ENCODE results near the gene DBT. TPM values are rescaled to one million over a fixed set of nuclear protein-coding genes. Genes with fewer than 3 reads are reported as not detected.
"Not testable (repeated sequence)": the region's sequence is repeated elsewhere in the genome, so short reads cannot be mapped to it uniquely, and the experiment has no call there.

Gene DBT
- 10 to 100 TPM; 17.0 to 28.4 (median 21.6) TPM for total RNA-seq
- 6.3 TPM for polyA plus RNA-seq
- long read RNA-seq, donor 1, full-length matches to known transcripts, result 10 of 25 reads
- long read RNA-seq, donor 1, partial matches to known transcripts, result 6 of 25 reads
- long read RNA-seq, donor 1, other reads (novel, unspliced or antisense), result 9 of 25 reads
- long read RNA-seq, donor 2, full-length matches to known transcripts, result 4 of 8 reads
- long read RNA-seq, donor 2, partial matches to known transcripts, result 1 of 8 reads
- long read RNA-seq, donor 2, other reads (novel, unspliced or antisense), result 3 of 8 reads
- long read RNA-seq, donor 3, full-length matches to known transcripts, result 20 of 34 reads
- long read RNA-seq, donor 3, partial matches to known transcripts, result 6 of 34 reads
- long read RNA-seq, donor 3, other reads (novel, unspliced or antisense), result 8 of 34 reads
- long read RNA-seq, donor 4, full-length matches to known transcripts, result 5 of 9 reads
- long read RNA-seq, donor 4, partial matches to known transcripts, result 1 of 9 reads
- long read RNA-seq, donor 4, other reads (novel, unspliced or antisense), result 3 of 9 reads

- H3K4me1 ChIP-seq (ENCODE audit: control insufficient read depth, insufficient read depth, low read length), result peaks cover 5% of the 10 kb centered on the region
- peak within 1 kb of the TSS; percentile 91 for H3K4me3 ChIP-seq (ENCODE audit: low read length)
- H3K9me3 ChIP-seq (ENCODE audit: control insufficient read depth, low read length), result no peaks in the 10 kb centered on the region
- 1% methylated on average over 31 of the region's 31 CpGs for WGBS
- DNase-seq (peak; percentile 95 to 97 (median 97)), ATAC-seq (peak; percentile 100)
- intact Hi-C loops (cut with DNase I), result no loop called here
- no peaks in the 10 kb centered on the region for H3K27me3 ChIP-seq (ENCODE audit: control insufficient read depth, insufficient read depth)
- peak within 1 kb of the TSS; percentile 97 for H3K27ac ChIP-seq (ENCODE audit: low read length)
These were observed at the start of gene DBT for GRCh38 chr1:100249537-100250257. DBT (minus strand) TSS chr1:100249834; CDS start chr1:100249820, 14 bp downstream.

GRCh38 chr1:100298512-100298911, 48.9 kb upstream of the DBT start:
- intact Hi-C loops (cut with DNase I), result no loop called here
- Histone ChIP-seq H3K4me1 (ENCODE audit: control insufficient read depth, insufficient read depth, low read length) (peaks cover 1% of the 10 kb centered on the region), H3K9me3 (ENCODE audit: control insufficient read depth, low read length) (no peaks in the 10 kb centered on the region), H3K4me3 (ENCODE audit: low read length) (no peak overlapping the region), H3K27ac (ENCODE audit: low read length) (no peak overlapping the region), H3K27me3 (ENCODE audit: control insufficient read depth, insufficient read depth) (no peaks in the 10 kb centered on the region)
- ATAC-seq (no peak), DNase-seq (no peak)
- WGBS, result 90% methylated on average over 4 of the region's 4 CpGs

GRCh38 chr1:100296997-100297396, 47.4 kb upstream of the DBT start:
- H3K27me3 ChIP-seq (ENCODE audit: control insufficient read depth, insufficient read depth); H3K4me1 ChIP-seq (ENCODE audit: control insufficient read depth, insufficient read depth, low read length); H3K9me3 ChIP-seq (ENCODE audit: control insufficient read depth, low read length); H3K27ac ChIP-seq (ENCODE audit: low read length); ATAC-seq; intact Hi-C loops (cut with DNase I); H3K4me3 ChIP-seq (ENCODE audit: low read length); DNase-seq: not testable (repeated sequence)

GRCh38 chr1:100296140-100296539, 46.5 kb upstream of the DBT start:
- WGBS, result 95% methylated on average over 8 of the region's 8 CpGs
- DNase-seq (no peak), ATAC-seq (no peak)
- Histone ChIP-seq H3K27me3 (ENCODE audit: control insufficient read depth, insufficient read depth) (no peaks in the 10 kb centered on the region), H3K4me1 (ENCODE audit: control insufficient read depth, insufficient read depth, low read length) (peaks cover 1% of the 10 kb centered on the region), H3K9me3 (ENCODE audit: control insufficient read depth, low read length) (no peaks in the 10 kb centered on the region), H3K27ac (ENCODE audit: low read length) (no peak overlapping the region), H3K4me3 (ENCODE audit: low read length) (no peak overlapping the region)
- intact Hi-C loops (cut with DNase I), result no loop called here

- Histone ChIP-seq H3K27ac (ENCODE audit: low read length) (no peak overlapping the region), H3K9me3 (ENCODE audit: control insufficient read depth, low read length) (no peaks in the 10 kb centered on the region), H3K27me3 (ENCODE audit: control insufficient read depth, insufficient read depth) (no peaks in the 10 kb centered on the region), H3K4me1 (ENCODE audit: control insufficient read depth, insufficient read depth, low read length) (no peaks in the 10 kb centered on the region), H3K4me3 (ENCODE audit: low read length) (no peak overlapping the region)
- ATAC-seq (peak in 1 of 2 donors; percentile 76), DNase-seq (no peak)
- intact Hi-C loops (cut with DNase I), result loop anchor here in 1 of 4 donors (5.0 kb wide), 1 partner anchor 60 kb away; the partner anchor contains the start of gene CDC14A
- WGBS, result 12% methylated on average over 1 of the region's 1 CpG
These were observed 43.1 kb upstream of the DBT start for GRCh38 chr1:100292711-100293110.

- H3K27me3 ChIP-seq (ENCODE audit: control insufficient read depth, insufficient read depth), result no peaks in the 10 kb centered on the region
- intact Hi-C loops (cut with DNase I), result loop anchor here in 1 of 4 donors (5.0 kb wide), 1 partner anchor 62 kb away; the partner anchor contains the start of gene CDC14A
These were observed 40.7 kb upstream of the DBT start for GRCh38 chr1:100290291-100290690.

GRCh38 chr1:100287162-100287561, 37.5 kb upstream of the DBT start:
- WGBS, result 97% methylated on average over 3 of the region's 3 CpGs
- intact Hi-C loops (cut with DNase I), result no loop called here
- DNase-seq (no peak), ATAC-seq (no peak)
- no peak overlapping the region for H3K4me3 ChIP-seq (ENCODE audit: low read length)
- no peaks in the 10 kb centered on the region for H3K27me3 ChIP-seq (ENCODE audit: control insufficient read depth, insufficient read depth)
- H3K27ac ChIP-seq (ENCODE audit: low read length), result no peak overlapping the region
- no peaks in the 10 kb centered on the region for H3K9me3 ChIP-seq (ENCODE audit: control insufficient read depth, low read length)
- H3K4me1 ChIP-seq (ENCODE audit: control insufficient read depth, insufficient read depth, low read length), result no peaks in the 10 kb centered on the region

More at GRCh38 chr1:100290291-100290690, 40.7 kb upstream of the DBT start:
- no peak overlapping the region for H3K4me3 ChIP-seq (ENCODE audit: low read length)
- DNase-seq, result no peak
- no peaks in the 10 kb centered on the region for H3K9me3 ChIP-seq (ENCODE audit: control insufficient read depth, low read length)
- H3K4me1 ChIP-seq (ENCODE audit: control insufficient read depth, insufficient read depth, low read length), result no peaks in the 10 kb centered on the region
- ATAC-seq, result no peak
- 95% methylated on average over 2 of the region's 2 CpGs for WGBS
- H3K27ac ChIP-seq (ENCODE audit: low read length), result no peak overlapping the region

GRCh38 chr1:100284591-100284990, 35.0 kb upstream of the DBT start:
- ATAC-seq, result no peak
- no peaks in the 10 kb centered on the region for H3K4me1 ChIP-seq (ENCODE audit: control insufficient read depth, insufficient read depth, low read length)
- H3K4me3 ChIP-seq (ENCODE audit: low read length), result no peak overlapping the region
- H3K9me3 ChIP-seq (ENCODE audit: control insufficient read depth, low read length), result no peaks in the 10 kb centered on the region
- 97% methylated on average over 5 of the region's 5 CpGs for WGBS
- no peak overlapping the region for H3K27ac ChIP-seq (ENCODE audit: low read length)
- no peak for DNase-seq
- intact Hi-C loops (cut with DNase I), result no loop called here
- no peaks in the 10 kb centered on the region for H3K27me3 ChIP-seq (ENCODE audit: control insufficient read depth, insufficient read depth)

GRCh38 chr1:100279954-100280682, 30.5 kb upstream of the DBT start:
- WGBS, result 64% methylated on average over 2 of the region's 2 CpGs
- no peaks in the 10 kb centered on the region for H3K4me1 ChIP-seq (ENCODE audit: control insufficient read depth, insufficient read depth, low read length)
- intact Hi-C loops (cut with DNase I), result loop anchor here in 1 of 4 donors (10.0 kb wide), 1 partner anchor 65 kb away; no protein-coding TSS in a partner anchor
- peak; percentile 74 to 88 for ATAC-seq
- H3K4me3 ChIP-seq (ENCODE audit: low read length), result no peak overlapping the region
- DNase-seq, result no peak
- no peaks in the 10 kb centered on the region for H3K27me3 ChIP-seq (ENCODE audit: control insufficient read depth, insufficient read depth)
- H3K9me3 ChIP-seq (ENCODE audit: control insufficient read depth, low read length), result no peaks in the 10 kb centered on the region
- no peak overlapping the region for H3K27ac ChIP-seq (ENCODE audit: low read length)

GRCh38 chr1:100279358-100279923, 29.8 kb upstream of the DBT start:
- Histone ChIP-seq H3K27me3 (ENCODE audit: control insufficient read depth, insufficient read depth) (no peaks in the 10 kb centered on the region), H3K4me1 (ENCODE audit: control insufficient read depth, insufficient read depth, low read length) (no peaks in the 10 kb centered on the region), H3K27ac (ENCODE audit: low read length) (peak overlapping the region; percentile 72), H3K9me3 (ENCODE audit: control insufficient read depth, low read length) (no peaks in the 10 kb centered on the region), H3K4me3 (ENCODE audit: low read length) (no peak overlapping the region)
- intact Hi-C loops (cut with DNase I), result loop anchor here in 1 of 4 donors (10.0 kb wide), 1 partner anchor 65 kb away; no protein-coding TSS in a partner anchor
- WGBS, result 62% methylated on average over 3 of the region's 3 CpGs
- peak; percentile 44 to 68 for ATAC-seq
- DNase-seq, result no peak
